Measurements from ENCODE around the gene WNT10A. TPM values are rescaled to one million over a fixed set of nuclear protein-coding genes. Genes with fewer than 3 reads are reported as not detected.

Gene WNT10A
- total and polyA plus RNA-seq, 10 of the 15 experiments (the other 5 are each of a cell fraction or from before 2014, with no cell fraction given) = 0.61 to 45.0 (median 6.9) TPM

DNA sequence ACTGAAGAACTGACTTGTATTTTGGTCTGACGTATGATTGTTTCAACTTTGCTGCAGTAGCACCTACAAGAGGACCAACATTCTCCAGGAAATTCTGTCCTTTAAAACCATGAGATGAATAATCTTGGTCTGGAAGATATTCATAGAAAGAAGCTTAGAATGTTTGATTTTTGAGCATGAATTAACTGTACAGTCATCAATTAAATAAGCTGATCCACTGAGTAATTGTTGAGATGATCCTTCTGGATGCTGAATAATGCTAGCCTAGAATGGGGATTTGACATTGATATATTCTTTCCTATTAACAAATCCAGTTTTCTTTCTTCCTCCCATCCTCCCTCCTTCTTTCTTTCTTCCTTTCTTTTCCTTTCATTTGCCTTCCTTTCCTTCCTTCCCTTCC is 39.9 kb downstream of the WNT10A start:
- no peak for ATAC-seq
- in situ Hi-C loops (cut with MboI) (no loop called here), intact Hi-C loops (cut with micrococcal nuclease; ENCODE audit: unreplicated experiment) (no loop called here)
- H2AFZ ChIP-seq (ENCODE audit: control insufficient read depth, low read depth, low read length) = no peak overlapping the region
- no peak for DNase-seq (ENCODE audit: low read depth, low spot score)
- no peak overlapping the region for H3K27ac ChIP-seq (ENCODE audit: control insufficient read depth, insufficient read depth)
- H4K20me1 ChIP-seq (ENCODE audit: control insufficient read depth, insufficient read depth) = no peaks in the 10 kb centered on the region
- BruUV-seq (replicated peaks) = no TSS peak
- CTCF ChIA-PET = interaction anchor here (1.0 kb wide), 1 partner anchor 44 kb away, joined by 3 read pairs; no protein-coding TSS in a partner anchor
- WGBS (ENCODE audit: insufficient coverage, insufficient replicate concordance, low lambda C conversion rate, missing lambda C conversion rate) = 94% methylated on average over 1 of the region's 1 CpG
- H3K36me3 ChIP-seq (ENCODE audit: control insufficient read depth in 2 of 2, insufficient read depth in 2 of 2, low read length in 1 of 2) = no peaks in the 10 kb centered on the region
- POLR2A ChIA-PET = no interaction called here
- H3K9ac ChIP-seq (ENCODE audit: control insufficient read depth, insufficient read depth, low read length) = no peak overlapping the region
- RAD21 ChIA-PET (ENCODE audit: unreplicated experiment) = no interaction called here
- no peak overlapping the region for H3K4me3 ChIP-seq
- H3K79me2 ChIP-seq (ENCODE audit: control insufficient read depth, insufficient read depth, low read length) = no peaks in the 10 kb centered on the region
- SMC1A ChIA-PET (ENCODE audit: uncharacterized antibody, unreplicated experiment) = interaction anchor here (0.7 kb wide), 1 partner anchor 11 kb away, joined by 3 read pairs; no protein-coding TSS in a partner anchor
- H3K4me2 ChIP-seq (ENCODE audit: control insufficient read depth, insufficient read depth) = no peak overlapping the region
- TF ChIP-seq SRF (IDR thresholded peaks at IDR 0.05; ENCODE audit: low read depth in 2 of 2, low read length in 2 of 2) (no peak), RAD51 (IDR thresholded peaks at IDR 0.05) (no peak), NR2F1 (conservative IDR thresholded peaks at IDR 0.05) (no peak), YY1 (IDR thresholded peaks at IDR 0.05; ENCODE audit: low read depth, low read length) (no peak), ZNF217 (IDR thresholded peaks at IDR 0.05) (no peak), SREBF2 (IDR thresholded peaks at IDR 0.05; ENCODE audit: low read length) (no peak), CEBPB (IDR thresholded peaks at IDR 0.05; ENCODE audit: borderline replicate concordance in 1 of 2, low read depth in 2 of 2, low read length in 2 of 2) (no peak)
- TF ChIP-seq, protein P1, sequence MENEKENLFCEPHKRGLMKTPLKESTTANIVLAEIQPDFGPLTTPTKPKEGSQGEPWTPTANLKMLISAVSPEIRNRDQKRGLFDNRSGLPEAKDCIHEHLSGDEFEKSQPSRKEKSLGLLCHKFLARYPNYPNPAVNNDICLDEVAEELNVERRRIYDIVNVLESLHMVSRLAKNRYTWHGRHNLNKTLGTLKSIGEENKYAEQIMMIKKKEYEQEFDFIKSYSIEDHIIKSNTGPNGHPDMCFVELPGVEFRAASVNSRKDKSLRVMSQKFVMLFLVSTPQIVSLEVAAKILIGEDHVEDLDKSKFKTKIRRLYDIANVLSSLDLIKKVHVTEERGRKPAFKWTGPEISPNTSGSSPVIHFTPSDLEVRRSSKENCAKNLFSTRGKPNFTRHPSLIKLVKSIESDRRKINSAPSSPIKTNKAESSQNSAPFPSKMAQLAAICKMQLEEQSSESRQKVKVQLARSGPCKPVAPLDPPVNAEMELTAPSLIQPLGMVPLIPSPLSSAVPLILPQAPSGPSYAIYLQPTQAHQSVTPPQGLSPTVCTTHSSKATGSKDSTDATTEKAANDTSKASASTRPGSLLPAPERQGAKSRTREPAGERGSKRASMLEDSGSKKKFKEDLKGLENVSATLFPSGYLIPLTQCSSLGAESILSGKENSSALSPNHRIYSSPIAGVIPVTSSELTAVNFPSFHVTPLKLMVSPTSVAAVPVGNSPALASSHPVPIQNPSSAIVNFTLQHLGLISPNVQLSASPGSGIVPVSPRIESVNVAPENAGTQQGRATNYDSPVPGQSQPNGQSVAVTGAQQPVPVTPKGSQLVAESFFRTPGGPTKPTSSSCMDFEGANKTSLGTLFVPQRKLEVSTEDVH (IDR thresholded peaks at IDR 0.05; ENCODE audit: low read depth, partially characterized antibody) = no peak
- TF ChIP-seq, protein P2, sequence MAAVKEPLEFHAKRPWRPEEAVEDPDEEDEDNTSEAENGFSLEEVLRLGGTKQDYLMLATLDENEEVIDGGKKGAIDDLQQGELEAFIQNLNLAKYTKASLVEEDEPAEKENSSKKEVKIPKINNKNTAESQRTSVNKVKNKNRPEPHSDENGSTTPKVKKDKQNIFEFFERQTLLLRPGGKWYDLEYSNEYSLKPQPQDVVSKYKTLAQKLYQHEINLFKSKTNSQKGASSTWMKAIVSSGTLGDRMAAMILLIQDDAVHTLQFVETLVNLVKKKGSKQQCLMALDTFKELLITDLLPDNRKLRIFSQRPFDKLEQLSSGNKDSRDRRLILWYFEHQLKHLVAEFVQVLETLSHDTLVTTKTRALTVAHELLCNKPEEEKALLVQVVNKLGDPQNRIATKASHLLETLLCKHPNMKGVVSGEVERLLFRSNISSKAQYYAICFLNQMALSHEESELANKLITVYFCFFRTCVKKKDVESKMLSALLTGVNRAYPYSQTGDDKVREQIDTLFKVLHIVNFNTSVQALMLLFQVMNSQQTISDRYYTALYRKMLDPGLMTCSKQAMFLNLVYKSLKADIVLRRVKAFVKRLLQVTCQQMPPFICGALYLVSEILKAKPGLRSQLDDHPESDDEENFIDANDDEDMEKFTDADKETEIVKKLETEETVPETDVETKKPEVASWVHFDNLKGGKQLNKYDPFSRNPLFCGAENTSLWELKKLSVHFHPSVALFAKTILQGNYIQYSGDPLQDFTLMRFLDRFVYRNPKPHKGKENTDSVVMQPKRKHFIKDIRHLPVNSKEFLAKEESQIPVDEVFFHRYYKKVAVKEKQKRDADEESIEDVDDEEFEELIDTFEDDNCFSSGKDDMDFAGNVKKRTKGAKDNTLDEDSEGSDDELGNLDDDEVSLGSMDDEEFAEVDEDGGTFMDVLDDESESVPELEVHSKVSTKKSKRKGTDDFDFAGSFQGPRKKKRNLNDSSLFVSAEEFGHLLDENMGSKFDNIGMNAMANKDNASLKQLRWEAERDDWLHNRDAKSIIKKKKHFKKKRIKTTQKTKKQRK (IDR thresholded peaks at IDR 0.05; ENCODE audit: low read depth, low read length) = no peak
- TF ChIP-seq, protein P3, sequence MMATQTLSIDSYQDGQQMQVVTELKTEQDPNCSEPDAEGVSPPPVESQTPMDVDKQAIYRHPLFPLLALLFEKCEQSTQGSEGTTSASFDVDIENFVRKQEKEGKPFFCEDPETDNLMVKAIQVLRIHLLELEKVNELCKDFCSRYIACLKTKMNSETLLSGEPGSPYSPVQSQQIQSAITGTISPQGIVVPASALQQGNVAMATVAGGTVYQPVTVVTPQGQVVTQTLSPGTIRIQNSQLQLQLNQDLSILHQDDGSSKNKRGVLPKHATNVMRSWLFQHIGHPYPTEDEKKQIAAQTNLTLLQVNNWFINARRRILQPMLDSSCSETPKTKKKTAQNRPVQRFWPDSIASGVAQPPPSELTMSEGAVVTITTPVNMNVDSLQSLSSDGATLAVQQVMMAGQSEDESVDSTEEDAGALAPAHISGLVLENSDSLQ (IDR thresholded peaks at IDR 0.05) = no peak
- TF ChIP-seq, protein P4, sequence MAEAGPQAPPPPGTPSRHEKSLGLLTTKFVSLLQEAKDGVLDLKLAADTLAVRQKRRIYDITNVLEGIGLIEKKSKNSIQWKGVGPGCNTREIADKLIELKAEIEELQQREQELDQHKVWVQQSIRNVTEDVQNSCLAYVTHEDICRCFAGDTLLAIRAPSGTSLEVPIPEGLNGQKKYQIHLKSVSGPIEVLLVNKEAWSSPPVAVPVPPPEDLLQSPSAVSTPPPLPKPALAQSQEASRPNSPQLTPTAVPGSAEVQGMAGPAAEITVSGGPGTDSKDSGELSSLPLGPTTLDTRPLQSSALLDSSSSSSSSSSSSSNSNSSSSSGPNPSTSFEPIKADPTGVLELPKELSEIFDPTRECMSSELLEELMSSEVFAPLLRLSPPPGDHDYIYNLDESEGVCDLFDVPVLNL (IDR thresholded peaks at IDR 0.05; ENCODE audit: low read depth, low read length) = no peak
- TF ChIP-seq, protein P5, sequence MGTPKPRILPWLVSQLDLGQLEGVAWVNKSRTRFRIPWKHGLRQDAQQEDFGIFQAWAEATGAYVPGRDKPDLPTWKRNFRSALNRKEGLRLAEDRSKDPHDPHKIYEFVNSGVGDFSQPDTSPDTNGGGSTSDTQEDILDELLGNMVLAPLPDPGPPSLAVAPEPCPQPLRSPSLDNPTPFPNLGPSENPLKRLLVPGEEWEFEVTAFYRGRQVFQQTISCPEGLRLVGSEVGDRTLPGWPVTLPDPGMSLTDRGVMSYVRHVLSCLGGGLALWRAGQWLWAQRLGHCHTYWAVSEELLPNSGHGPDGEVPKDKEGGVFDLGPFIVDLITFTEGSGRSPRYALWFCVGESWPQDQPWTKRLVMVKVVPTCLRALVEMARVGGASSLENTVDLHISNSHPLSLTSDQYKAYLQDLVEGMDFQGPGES (IDR thresholded peaks at IDR 0.05) = no peak
- no peaks in the 10 kb centered on the region; a peak in 1 of 4 replicates for H3K27me3 ChIP-seq (replicated peaks in 1 of 2; ENCODE audit: control insufficient read depth in 2 of 2, insufficient read depth in 2 of 2, low read length in 1 of 2)
- H3K9me3 ChIP-seq (replicated peaks; ENCODE audit: control insufficient read depth, insufficient read depth, low read length) = peaks cover 9% of the 10 kb centered on the region; the same call in 1 of the 3 replicates
- no peak for FAIRE-seq
- H3K4me1 ChIP-seq (ENCODE audit: control insufficient read depth, insufficient read depth, low read length) = no peaks in the 10 kb centered on the region

Data from GM12878 (cell line).